ENCODE results near the gene TKTL1.

Gene TKTL1

DNA sequence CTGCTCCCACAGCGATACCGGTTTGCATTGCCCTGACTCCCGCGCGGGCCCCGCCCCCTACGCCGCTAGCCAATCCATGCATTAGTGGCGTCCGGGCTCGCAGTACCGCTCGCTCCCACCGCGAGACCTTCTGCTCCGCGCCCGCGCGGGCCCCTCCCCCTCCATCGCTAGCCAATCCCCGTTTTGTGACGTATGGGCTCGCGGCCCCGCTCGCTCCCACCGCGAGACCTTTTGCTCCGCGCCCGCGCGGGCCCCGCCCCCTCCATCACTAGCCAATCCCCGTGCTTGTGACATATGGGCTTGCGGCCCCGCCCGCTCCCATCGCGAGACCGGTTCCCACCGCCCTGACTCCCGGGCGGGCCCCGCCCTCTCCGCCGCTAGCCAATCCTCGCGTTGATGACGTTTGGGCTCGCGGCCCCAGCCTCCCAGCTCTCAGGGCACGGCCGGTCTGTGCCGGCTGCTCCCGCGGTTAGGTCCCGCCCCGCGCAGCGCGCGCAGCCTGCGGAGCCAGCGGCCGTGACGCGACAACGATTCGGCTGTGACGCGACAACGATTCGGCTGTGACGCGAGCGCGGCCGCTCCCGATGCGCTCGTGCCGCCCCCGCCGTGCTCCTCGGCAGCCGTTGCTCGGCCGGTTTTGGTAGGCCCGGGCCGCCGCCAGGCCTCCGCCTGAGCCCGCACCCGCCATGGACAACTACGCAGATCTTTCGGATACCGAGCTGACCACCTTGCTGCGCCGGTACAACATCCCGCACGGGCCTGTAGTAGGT lies 83.4 kb downstream of the TKTL1 start, which contains the start of gene EMD:
Gene EMD (plus strand): TSS at position 497 of the 770 bp plus-strand sequence. CDS start 190 bp downstream, at position 687.
- peak; percentile 96 for DNase-seq

- no peak for DNase-seq
Measured at GRCh38 chrX:154379569-154379951, 84.0 kb downstream of the TKTL1 start.

All from retina (tissue), 1 donor.